GM18526 (cell line): ENCODE results near the gene AMT.

Experiments
- POLR2A ChIP-seq: IDR thresholded peaks from 3 replicates; pipeline ENCODE4 v1.6.1; 2011; ENCODE audit not compliant: insufficient read length; ENCODE audit errors: extremely low read depth

AMT gene

GRCh38 chr3:49377483-49377882 lies 44.8 kb downstream of the AMT start:
- no peak for TF ChIP-seq POLR2A

DNA sequence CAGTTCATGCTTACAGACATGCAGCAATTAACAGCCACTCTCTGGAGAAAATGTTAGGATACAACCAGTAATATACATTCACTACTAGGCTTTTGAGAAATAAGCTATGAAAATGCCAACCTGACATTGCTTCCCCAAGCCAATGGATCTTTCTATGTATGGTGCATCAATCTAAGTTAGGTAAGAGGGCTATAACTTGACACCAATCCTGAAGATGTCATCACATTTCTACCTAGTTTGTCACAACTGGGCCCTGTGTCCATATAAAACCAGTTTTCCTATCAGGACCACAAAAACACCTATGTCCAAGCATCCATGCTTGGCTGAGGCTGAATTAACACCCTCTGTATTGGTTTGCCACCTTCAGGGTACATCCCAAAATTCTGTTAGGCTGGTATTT lies 50.3 kb downstream of the AMT start:
- TF ChIP-seq POLR2A: no peak

- TF ChIP-seq POLR2A: no peak
Measured at GRCh38 chr3:49370585-49371290, 51.5 kb downstream of the AMT start.
